Ovary (tissue), 3 donors: ENCODE results near the gene UBQLNL.

Experiments used
- CTCF ChIP-seq, 3 donors: fragments of 450-650 bp in 2 of 3; fragments of 200-600 bp in 1 of 3; IDR thresholded peaks; one replicate each; pipeline versions ENCODE4 v1.5.1 to v1.8.0; 2016 to 2022; ENCODE audit warnings: antibody characterized with exemption in 3 of 3, mild to moderate bottlenecking in 1 of 3
- POLR2A ChIP-seq: fragments of 450-650 bp; IDR thresholded peaks from one replicate; pipeline ENCODE4 v1.6.1; 2017; ENCODE audit warnings: antibody characterized with exemption, mild to moderate bottlenecking, moderate library complexity
- donor health status: DM: no; HTN: no; CAD: no.

DNA sequence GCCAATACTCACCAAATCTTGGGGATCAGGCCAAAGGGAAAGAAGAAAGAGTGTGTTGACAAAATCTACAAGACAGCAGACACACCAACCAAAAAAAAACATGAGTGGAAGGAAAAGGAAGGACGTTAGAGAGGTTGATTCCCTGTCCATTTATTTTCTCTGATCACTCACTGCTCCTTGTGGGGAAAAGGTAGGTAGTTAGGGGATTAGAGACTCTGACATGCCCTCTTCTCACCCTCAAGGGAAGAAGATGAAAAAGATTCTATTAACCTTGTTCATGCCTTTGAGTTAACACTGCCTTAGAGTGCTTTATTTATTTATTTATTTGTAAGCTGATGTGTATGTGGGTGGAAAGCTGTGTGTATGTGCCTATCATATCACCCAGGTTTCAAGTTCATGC lies 31.9 kb upstream of the UBQLNL start, which contains the start of gene OR52H1:
- TF ChIP-seq POLR2A (no peak), CTCF (IDR thresholded peaks at IDR 0.05) (no peak)
